Neuronal stem cell (in vitro differentiated cells): ENCODE measurements around the gene DMKN.

Source experiments
- DNase-seq: peaks from one replicate; pipeline ENCODE4 v3.0.0-alpha.2; 2013; ENCODE audit warnings: low spot score
- H2AFZ ChIP-seq: one replicate; pipeline ENCODE4 v1.6.1; 2013; ENCODE audit warnings: mild to moderate bottlenecking, low read length, inconsistent platforms
- H2AK5ac ChIP-seq: 2 replicates; pipeline ENCODE4 v1.6.1; 2013; ENCODE audit warnings: low read depth, mild to moderate bottlenecking, inconsistent platforms, low read length, moderate library complexity, mixed read lengths
- H2BK120ac ChIP-seq: 2 replicates; pipeline ENCODE4 v1.6.1; 2013; ENCODE audit warnings: low read depth, mild to moderate bottlenecking, inconsistent platforms, low read length, moderate library complexity, mixed read lengths
- H2BK12ac ChIP-seq: one replicate; pipeline ENCODE4 v1.6.1; 2013; ENCODE audit warnings: low read length, inconsistent platforms
- H2BK15ac ChIP-seq: 2 replicates; pipeline ENCODE4 v1.6.1; 2013; ENCODE audit warnings: mild to moderate bottlenecking, low read length, inconsistent platforms, mixed read lengths
- H2BK5ac ChIP-seq: one replicate; pipeline ENCODE4 v1.6.1; 2013; ENCODE audit warnings: inconsistent platforms, mild to moderate bottlenecking, low read length, moderate library complexity
- H3K14ac ChIP-seq: one replicate; pipeline ENCODE4 v1.6.1; 2013; ENCODE audit warnings: low read length, inconsistent platforms
- H3K18ac ChIP-seq: 2 replicates; pipeline ENCODE4 v1.6.1; 2013; ENCODE audit warnings: low read length, inconsistent platforms
- H3K23ac ChIP-seq: 2 replicates; pipeline ENCODE4 v1.6.1; 2013; ENCODE audit warnings: low read depth, mild to moderate bottlenecking, mixed read lengths, low read length, inconsistent platforms; ENCODE audit not compliant: poor library complexity
- H3K27ac ChIP-seq: replicated peaks from 3 replicates; pipeline ENCODE4 v1.5.1; 2013; ENCODE audit warnings: low read length, inconsistent platforms
- H3K27me3 ChIP-seq, 3 experiments: 2 replicates each; pipeline ENCODE4 v1.6.1; 2013; ENCODE audit warnings: low read length in 3 of 3, mild to moderate bottlenecking in 2 of 3, inconsistent platforms in 1 of 3, low read depth in 1 of 3, mixed read lengths in 1 of 3, moderate library complexity in 1 of 3; ENCODE audit not compliant: control insufficient read depth in 3 of 3, insufficient read depth in 3 of 3
- H3K36me3 ChIP-seq, 2 donors: replicated peaks in 1 of 2; 2 replicates each; pipeline ENCODE4 v1.6.1; 2013; ENCODE audit warnings: low read length in 2 of 2; ENCODE audit not compliant: control insufficient read depth in 2 of 2, insufficient read depth in 2 of 2
- H3K4ac ChIP-seq: 2 replicates; pipeline ENCODE4 v1.6.1; 2013; ENCODE audit warnings: inconsistent platforms, mild to moderate bottlenecking, low read length, moderate library complexity
- H3K4me1 ChIP-seq, 2 donors: 1 replicate in 1 of 2; 2 replicates in 1 of 2; pipeline ENCODE4 v1.6.1; 2013; ENCODE audit warnings: low read length in 2 of 2, low read depth in 1 of 2; ENCODE audit not compliant: control insufficient read depth in 2 of 2, insufficient read depth in 1 of 2
- H3K4me2 ChIP-seq: one replicate; pipeline ENCODE4 v1.6.1; 2013; ENCODE audit warnings: mild to moderate bottlenecking, low read length, inconsistent platforms; ENCODE audit not compliant: insufficient read depth, poor library complexity, severe bottlenecking
- H3K4me3 ChIP-seq, 2 donors: 2 replicates each; pipeline ENCODE4 v1.5.1; 2013; ENCODE audit warnings: low read length in 2 of 2, mild to moderate bottlenecking in 2 of 2, inconsistent platforms in 1 of 2, moderate library complexity in 1 of 2
- H3K79me1 ChIP-seq: one replicate; pipeline ENCODE4 v1.6.1; 2013; ENCODE audit warnings: low read depth, mild to moderate bottlenecking, inconsistent platforms, low read length, moderate library complexity
- H3K9ac ChIP-seq: one replicate; pipeline ENCODE4 v1.6.1; 2013; ENCODE audit warnings: mild to moderate bottlenecking, low read depth, low read length, inconsistent platforms; ENCODE audit not compliant: poor library complexity
- H3K9me3 ChIP-seq, 2 donors: replicated peaks in 1 of 2; 2 replicates each; pipeline versions ENCODE3 to v1.6.1; 2013; ENCODE audit warnings: low read length in 2 of 2, mild to moderate bottlenecking in 2 of 2, inconsistent platforms in 1 of 2, low read depth in 1 of 2, mixed read lengths in 1 of 2, moderate library complexity in 1 of 2; ENCODE audit not compliant: control insufficient read depth in 2 of 2, insufficient read depth in 1 of 2
- H4K8ac ChIP-seq: one replicate; pipeline ENCODE4 v1.6.1; 2013; ENCODE audit warnings: low read depth, mild to moderate bottlenecking, inconsistent platforms, low read length, moderate library complexity
- H4K91ac ChIP-seq: one replicate; pipeline ENCODE4 v1.6.1; 2013; ENCODE audit warnings: low read length, low read depth, mild to moderate bottlenecking, inconsistent platforms; ENCODE audit not compliant: poor library complexity
- WGBS, 2 donors: extraction: QIAGEN DNeasy Blood & Tissue Kit; methylation state at CpG; one replicate each; pipeline ENCODE4 v1.1.7; 2013; ENCODE audit warnings: missing lambda C conversion rate in 2 of 2, mixed read lengths in 1 of 2; ENCODE audit not compliant: insufficient read length in 2 of 2, insufficient replicate concordance in 1 of 2; ENCODE audit errors: extremely low coverage in 2 of 2; 5-methylcytosine and 5-hydroxymethylcytosine counted together

DMKN gene

DNA sequence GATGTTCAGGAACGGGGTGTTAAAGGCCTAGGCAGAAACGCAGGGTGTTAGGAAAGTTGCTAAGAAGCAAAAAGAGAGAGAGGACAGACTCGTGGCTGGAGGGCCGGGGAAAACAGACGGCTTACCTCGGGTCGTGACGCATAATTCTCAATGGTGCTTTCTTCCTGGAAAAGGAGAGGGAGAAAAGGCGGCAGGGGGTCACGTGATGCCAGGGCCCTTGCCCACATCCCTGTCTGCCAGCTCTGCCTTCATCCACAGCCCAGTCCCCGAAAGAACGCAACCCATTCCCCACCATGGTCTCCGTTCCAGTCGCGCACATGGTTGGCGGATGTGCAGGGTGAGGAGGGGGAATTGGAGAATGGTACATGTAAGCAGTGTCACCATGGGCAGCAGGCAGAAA is 24.8 kb downstream of the DMKN start:
- Histone ChIP-seq H3K4me2 (no peak overlapping the region), H3K4me1 (no peaks in the 10 kb centered on the region), H2AFZ (no peak overlapping the region), H3K27me3 (peaks cover 0 to 50% (median 0%) of the 10 kb centered on the region in 3 experiments), H2AK5ac (no peak overlapping the region), H3K18ac (no peak overlapping the region), H3K79me1 (no peaks in the 10 kb centered on the region), H3K23ac (peak overlapping the region; percentile 49), H3K27ac (no peak overlapping the region), H2BK12ac (no peak overlapping the region), H4K8ac (no peak overlapping the region), H3K4me3 (no peak overlapping the region), H2BK120ac (no peak overlapping the region), H2BK5ac (no peak overlapping the region), H3K4ac (no peak overlapping the region), H3K9me3 (no peaks in the 10 kb centered on the region), H2BK15ac (no peak overlapping the region), H4K91ac (no peak overlapping the region), H3K9ac (peak overlapping the region; percentile 64), H3K36me3 (no peaks in the 10 kb centered on the region), H3K14ac (peak overlapping the region; percentile 90)
- DNase-seq, result no peak
- WGBS, 2 donors, result no CpG with 5 or more reads among the region's 16 CpGs

DNA sequence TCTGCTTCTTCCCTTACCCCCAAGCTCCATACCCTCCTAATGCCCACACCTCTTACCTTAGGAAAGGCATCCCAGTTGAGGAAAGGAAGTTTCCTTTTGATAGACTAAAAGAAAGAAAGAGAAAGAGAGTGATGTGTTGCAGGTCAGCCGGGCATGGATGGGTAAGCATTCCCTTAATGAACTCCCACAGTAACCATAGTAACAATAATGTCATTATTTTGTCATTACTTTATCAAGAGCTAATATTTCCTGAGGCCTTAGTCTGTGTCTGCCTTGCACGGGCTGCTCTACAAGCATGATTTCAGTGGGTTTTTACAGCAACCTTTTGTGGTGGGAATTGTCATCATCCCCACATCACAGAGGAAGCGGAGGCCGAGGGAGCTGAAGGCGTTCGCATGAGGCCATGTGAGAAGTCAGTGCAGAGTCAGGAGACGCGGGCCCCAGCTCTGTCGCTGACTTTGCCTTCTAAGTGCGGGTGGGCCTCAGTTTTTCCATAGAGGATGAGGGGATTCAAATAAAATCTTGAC is 25.7 kb downstream of the DMKN start:
- Histone ChIP-seq H3K9ac (no peak overlapping the region), H3K23ac (peak overlapping the region; percentile 56), H3K79me1 (no peaks in the 10 kb centered on the region), H2BK120ac (no peak overlapping the region), H4K8ac (no peak overlapping the region), H3K9me3 (no peaks in the 10 kb centered on the region), H3K14ac (no peak overlapping the region), H3K4me3 (no peak overlapping the region), H3K36me3 (no peaks in the 10 kb centered on the region), H2BK5ac (no peak overlapping the region), H3K4ac (no peak overlapping the region), H3K18ac (peak overlapping the region; percentile 40), H2AFZ (no peak overlapping the region), H3K27me3 (peaks cover 0 to 45% (median 0%) of the 10 kb centered on the region in 3 experiments), H3K4me2 (no peak overlapping the region), H4K91ac (no peak overlapping the region), H2BK15ac (no peak overlapping the region), H3K4me1 (no peaks in the 10 kb centered on the region), H3K27ac (no peak overlapping the region), H2AK5ac (no peak overlapping the region), H2BK12ac (no peak overlapping the region)
- DNase-seq, result no peak
- no CpG with 5 or more reads among the region's 10 CpGs for WGBS, 2 donors

DNA sequence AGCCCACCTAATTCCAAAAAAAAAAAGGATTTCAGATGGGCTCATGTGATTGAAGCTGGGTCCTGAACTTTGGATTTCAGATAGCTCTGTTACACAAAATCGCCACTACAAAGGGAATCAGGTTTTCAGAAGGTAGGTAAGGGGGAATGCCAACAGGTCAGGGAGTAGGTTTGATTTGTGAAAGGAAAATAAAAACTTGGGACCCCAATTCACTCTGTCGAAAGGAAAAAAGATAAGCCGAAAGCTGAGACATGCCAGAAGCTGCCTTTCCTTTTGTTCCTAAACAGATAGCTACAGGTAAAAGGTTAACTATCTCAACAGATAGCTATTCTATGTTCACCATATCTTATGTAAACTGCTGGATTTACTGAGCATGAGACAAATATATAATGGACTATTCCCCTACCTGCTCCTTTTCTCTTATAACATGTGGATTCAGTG is 27.2 kb downstream of the DMKN start:
- no peaks in the 10 kb centered on the region for H3K9me3 ChIP-seq
- H3K23ac ChIP-seq, result no peak overlapping the region
- H3K4me2 ChIP-seq, result no peak overlapping the region
- H3K4me3 ChIP-seq, result no peak overlapping the region
- H3K36me3 ChIP-seq, result no peaks in the 10 kb centered on the region
- no peak for DNase-seq
- H3K18ac ChIP-seq, result no peak overlapping the region
- no peak overlapping the region for H4K91ac ChIP-seq
- no peak overlapping the region for H3K14ac ChIP-seq
- H2BK12ac ChIP-seq, result no peak overlapping the region
- H2AK5ac ChIP-seq, result no peak overlapping the region
- H3K79me1 ChIP-seq, result no peaks in the 10 kb centered on the region
- WGBS, 2 donors, result no CpG with 5 or more reads among the region's 3 CpGs
- H3K27ac ChIP-seq, result no peak overlapping the region
- no peak overlapping the region for H3K9ac ChIP-seq
- H3K4ac ChIP-seq, result no peak overlapping the region
- H2BK120ac ChIP-seq, result no peak overlapping the region
- no peak overlapping the region for H4K8ac ChIP-seq
- H2AFZ ChIP-seq, result no peak overlapping the region
- no peak overlapping the region for H2BK5ac ChIP-seq
- no peak overlapping the region for H2BK15ac ChIP-seq
- H3K27me3 ChIP-seq, result peaks cover 0 to 32% (median 0%) of the 10 kb centered on the region in 3 experiments
- no peaks in the 10 kb centered on the region for H3K4me1 ChIP-seq

DNA sequence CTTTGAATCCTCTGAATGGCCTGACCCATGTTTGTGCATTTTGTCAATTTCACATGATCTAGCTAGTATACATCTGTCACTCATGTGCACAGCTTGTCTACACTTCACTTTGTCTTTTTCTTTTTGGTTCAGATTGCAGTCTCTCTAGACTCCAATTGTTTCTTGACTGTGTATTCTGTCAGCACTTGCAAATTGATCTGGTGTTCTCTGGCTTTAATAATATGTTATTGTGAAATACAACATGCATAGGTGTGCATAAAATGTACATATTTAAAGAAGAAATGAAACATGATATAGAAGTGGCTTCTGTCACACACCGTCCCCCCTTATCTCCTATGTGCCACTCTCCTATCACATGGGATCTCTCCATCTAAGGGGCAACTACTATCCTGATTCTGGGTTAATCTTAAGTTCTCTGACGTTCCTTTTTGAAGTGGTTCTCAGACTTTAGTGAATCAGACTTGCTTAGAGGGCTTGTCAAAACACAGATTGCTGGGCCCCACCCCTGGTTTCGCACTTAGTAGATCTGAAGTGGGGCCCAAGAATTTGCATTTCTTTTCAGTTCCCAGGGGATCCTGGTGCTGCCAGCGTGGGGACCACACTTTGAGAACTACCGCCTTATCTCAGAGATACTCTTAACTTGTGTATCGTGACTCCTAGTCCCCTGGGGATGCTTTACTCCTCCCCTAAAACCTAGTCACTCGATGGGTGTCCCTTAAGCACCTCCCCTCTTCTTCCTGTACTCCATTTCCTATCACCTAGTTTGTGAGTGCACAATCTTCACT is 29.0 kb downstream of the DMKN start:
- no CpG with 5 or more reads among the region's 7 CpGs for WGBS, 2 donors
- no peak overlapping the region for H3K4me2 ChIP-seq
- no peak overlapping the region for H3K9ac ChIP-seq
- no peak overlapping the region for H3K23ac ChIP-seq
- H3K27me3 ChIP-seq, result peaks cover 0 to 28% (median 0%) of the 10 kb centered on the region in 3 experiments
- H3K14ac ChIP-seq, result no peak overlapping the region
- DNase-seq, result no peak
- no peaks in the 10 kb centered on the region for H3K79me1 ChIP-seq
- no peak overlapping the region for H4K8ac ChIP-seq
- no peak overlapping the region for H3K18ac ChIP-seq
- no peak overlapping the region for H2AK5ac ChIP-seq
- H3K4ac ChIP-seq, result no peak overlapping the region
- H2BK120ac ChIP-seq, result no peak overlapping the region
- H3K27ac ChIP-seq, result no peak overlapping the region
- H4K91ac ChIP-seq, result no peak overlapping the region
- H2BK5ac ChIP-seq, result no peak overlapping the region
- H2BK15ac ChIP-seq, result no peak overlapping the region
- no peaks in the 10 kb centered on the region for H3K36me3 ChIP-seq
- no peak overlapping the region for H2BK12ac ChIP-seq
- no peaks in the 10 kb centered on the region for H3K4me1 ChIP-seq
- H2AFZ ChIP-seq, result no peak overlapping the region
- no peaks in the 10 kb centered on the region for H3K9me3 ChIP-seq
- no peak overlapping the region for H3K4me3 ChIP-seq
